ENCODE results near the gene RDH5. TPM values are rescaled to one million over a fixed set of nuclear protein-coding genes. Genes with fewer than 3 reads are reported as not detected.

RDH5 gene
- total RNA-seq, 1 experiment from 2014 or later, result 6.0 TPM

GRCh38 chr12:55724226-55724939 is 4.2 kb downstream of the RDH5 start:
- no peaks in the 10 kb centered on the region for H3K27me3 Mint-ChIP-seq (ENCODE audit: insufficient read depth, unreplicated experiment)
- Histone ChIP-seq H3K4me1 (peaks cover 39% of the 10 kb centered on the region), H3K36me3 (ENCODE audit: control insufficient read depth, insufficient read depth, low read length) (peaks cover 4% of the 10 kb centered on the region), H3K27me3 (replicated peaks; ENCODE audit: control insufficient read depth, insufficient read depth, low read length) (no peaks in the 10 kb centered on the region), H3K9me3 (no peaks in the 10 kb centered on the region), H3K4me3 (ENCODE audit: low read depth, low read length) (no peak overlapping the region)
- intact Hi-C loops (cut with micrococcal nuclease; ENCODE audit: unreplicated experiment), result loop anchor here (1.0 kb wide), 1 partner anchor 13 kb away; no protein-coding TSS in a partner anchor
- ChIA-PET POLR2A (interaction anchor here (0.6 kb wide), 1 partner anchor 14 kb away, joined by 3 read pairs; no protein-coding TSS in a partner anchor), CTCF (interaction anchor here (0.8 to 1.9 kb wide), 6 partner anchors 8 to 93 kb away, joined by 3 to 21 read pairs (median 5); partner anchors contain the start of genes BLOC1S1 and SARNP)
- peaks cover 56% of the 10 kb centered on the region for H3K36me3 Mint-ChIP-seq (ENCODE audit: insufficient read depth, unreplicated experiment)
- H3K4me3 Mint-ChIP-seq (ENCODE audit: unreplicated experiment), result peak overlapping the region; percentile 9
- TF ChIP-seq, protein P1, sequence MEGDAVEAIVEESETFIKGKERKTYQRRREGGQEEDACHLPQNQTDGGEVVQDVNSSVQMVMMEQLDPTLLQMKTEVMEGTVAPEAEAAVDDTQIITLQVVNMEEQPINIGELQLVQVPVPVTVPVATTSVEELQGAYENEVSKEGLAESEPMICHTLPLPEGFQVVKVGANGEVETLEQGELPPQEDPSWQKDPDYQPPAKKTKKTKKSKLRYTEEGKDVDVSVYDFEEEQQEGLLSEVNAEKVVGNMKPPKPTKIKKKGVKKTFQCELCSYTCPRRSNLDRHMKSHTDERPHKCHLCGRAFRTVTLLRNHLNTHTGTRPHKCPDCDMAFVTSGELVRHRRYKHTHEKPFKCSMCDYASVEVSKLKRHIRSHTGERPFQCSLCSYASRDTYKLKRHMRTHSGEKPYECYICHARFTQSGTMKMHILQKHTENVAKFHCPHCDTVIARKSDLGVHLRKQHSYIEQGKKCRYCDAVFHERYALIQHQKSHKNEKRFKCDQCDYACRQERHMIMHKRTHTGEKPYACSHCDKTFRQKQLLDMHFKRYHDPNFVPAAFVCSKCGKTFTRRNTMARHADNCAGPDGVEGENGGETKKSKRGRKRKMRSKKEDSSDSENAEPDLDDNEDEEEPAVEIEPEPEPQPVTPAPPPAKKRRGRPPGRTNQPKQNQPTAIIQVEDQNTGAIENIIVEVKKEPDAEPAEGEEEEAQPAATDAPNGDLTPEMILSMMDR (IDR thresholded peaks at IDR 0.05; ENCODE audit: insufficient read depth in 1 of 2, low read depth in 1 of 2, low read length in 1 of 2, severe bottlenecking in 1 of 2, unreplicated experiment in 1 of 2), result peak; percentile 31 to 72
- BruUV-seq (replicated peaks), result no TSS peak
- H3K4me1 Mint-ChIP-seq (ENCODE audit: low read depth, unreplicated experiment), result peaks cover 8% of the 10 kb centered on the region
- no peaks in the 10 kb centered on the region for H3K9me3 Mint-ChIP-seq (ENCODE audit: unreplicated experiment)
- no peak overlapping the region for H3K27ac Mint-ChIP-seq (ENCODE audit: unreplicated experiment)
- DNase-seq, result peak; percentile 67 to 76

DNA sequence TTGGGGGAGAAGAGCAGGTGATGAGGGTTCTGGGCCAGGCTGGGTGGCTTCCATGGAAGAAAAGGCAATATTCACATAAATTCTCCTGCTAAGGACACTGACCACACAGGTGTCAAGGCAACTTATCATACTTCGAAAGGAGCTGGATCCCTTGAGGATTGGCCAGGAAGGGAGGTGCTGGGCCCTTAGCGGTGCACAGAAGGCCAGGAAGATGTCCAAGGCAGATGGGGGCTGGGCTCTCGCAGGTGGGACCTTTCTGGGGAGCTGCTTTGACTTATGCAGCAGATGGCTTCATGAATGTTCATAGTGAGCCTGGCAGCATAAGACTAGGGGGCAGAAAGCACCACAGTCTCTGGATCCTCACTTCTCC is 4.7 kb downstream of the RDH5 start:
- Histone ChIP-seq H3K4me3 (ENCODE audit: low read depth, low read length) (no peak overlapping the region), H3K4me1 (peaks cover 37% of the 10 kb centered on the region), H3K36me3 (ENCODE audit: control insufficient read depth, insufficient read depth, low read length) (peaks cover 4% of the 10 kb centered on the region), H3K9me3 (no peaks in the 10 kb centered on the region), H3K27me3 (replicated peaks; ENCODE audit: control insufficient read depth, insufficient read depth, low read length) (no peaks in the 10 kb centered on the region)
- H3K9me3 Mint-ChIP-seq (ENCODE audit: unreplicated experiment), result no peaks in the 10 kb centered on the region
- H3K4me3 Mint-ChIP-seq (ENCODE audit: unreplicated experiment), result peak overlapping the region; percentile 9
- TF ChIP-seq, protein P1 (IDR thresholded peaks at IDR 0.05; ENCODE audit: insufficient read depth in 1 of 2, low read depth in 1 of 2, low read length in 1 of 2, severe bottlenecking in 1 of 2, unreplicated experiment in 1 of 2), result no peak
- no TSS peak for BruUV-seq (replicated peaks)
- no peak for DNase-seq
- peaks cover 62% of the 10 kb centered on the region for H3K36me3 Mint-ChIP-seq (ENCODE audit: insufficient read depth, unreplicated experiment)
- peaks cover 14% of the 10 kb centered on the region for H3K4me1 Mint-ChIP-seq (ENCODE audit: low read depth, unreplicated experiment)
- no peaks in the 10 kb centered on the region for H3K27me3 Mint-ChIP-seq (ENCODE audit: insufficient read depth, unreplicated experiment)
- no peak overlapping the region for H3K27ac Mint-ChIP-seq (ENCODE audit: unreplicated experiment)
- POLR2A ChIA-PET, result no interaction called here
- intact Hi-C loops (cut with micrococcal nuclease; ENCODE audit: unreplicated experiment), result loop anchor here (1.0 kb wide), 1 partner anchor 12 kb away; no protein-coding TSS in a partner anchor
- CTCF ChIA-PET, result interaction anchor here (0.8 to 1.9 kb wide), 6 partner anchors 9 to 92 kb away, joined by 3 to 21 read pairs (median 5); partner anchors contain the start of genes BLOC1S1 and SARNP

DNA sequence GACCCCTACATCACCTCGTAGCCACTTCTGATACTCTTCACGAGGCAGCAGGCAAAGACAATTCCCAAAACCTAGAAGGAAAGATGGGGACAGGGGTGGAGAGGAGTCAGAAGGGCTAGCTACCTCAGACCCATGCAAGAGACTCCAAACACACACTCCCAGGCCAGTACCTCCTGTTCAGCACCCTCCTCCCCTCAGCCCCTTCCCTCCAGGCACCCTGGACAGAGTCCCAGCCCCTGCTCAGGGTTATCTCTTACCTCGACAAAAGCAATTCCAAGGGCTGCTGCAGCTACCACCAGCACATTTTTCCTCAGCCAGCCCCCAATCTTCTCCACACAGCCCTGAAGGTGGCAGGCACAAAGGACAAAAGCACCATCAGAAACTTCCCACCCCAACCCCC is 5.4 kb downstream of the RDH5 start:
- Mint-ChIP-seq H3K4me3 (ENCODE audit: unreplicated experiment) (no peak overlapping the region), H3K4me1 (ENCODE audit: low read depth, unreplicated experiment) (peaks cover 20% of the 10 kb centered on the region)

More for the DNA sequence above, 5.4 kb downstream of the RDH5 start:
- no peak for DNase-seq
- Histone ChIP-seq H3K9me3 (no peaks in the 10 kb centered on the region), H3K4me1 (peaks cover 32% of the 10 kb centered on the region), H3K36me3 (ENCODE audit: control insufficient read depth, insufficient read depth, low read length) (peaks cover 4% of the 10 kb centered on the region), H3K27me3 (replicated peaks; ENCODE audit: control insufficient read depth, insufficient read depth, low read length) (no peaks in the 10 kb centered on the region), H3K4me3 (ENCODE audit: low read depth, low read length) (no peak overlapping the region)
- Mint-ChIP-seq H3K27me3 (ENCODE audit: insufficient read depth, unreplicated experiment) (no peaks in the 10 kb centered on the region), H3K27ac (ENCODE audit: unreplicated experiment) (peak overlapping the region; percentile 32), H3K9me3 (ENCODE audit: unreplicated experiment) (no peaks in the 10 kb centered on the region), H3K36me3 (ENCODE audit: insufficient read depth, unreplicated experiment) (peaks cover 64% of the 10 kb centered on the region)
- TF ChIP-seq, protein P1 (IDR thresholded peaks at IDR 0.05; ENCODE audit: insufficient read depth in 1 of 2, low read depth in 1 of 2, low read length in 1 of 2, severe bottlenecking in 1 of 2, unreplicated experiment in 1 of 2), result no peak
- POLR2A ChIA-PET, result no interaction called here
- intact Hi-C loops (cut with micrococcal nuclease; ENCODE audit: unreplicated experiment), result no loop called here
- BruUV-seq (replicated peaks), result no TSS peak
- CTCF ChIA-PET, result interaction anchor here (0.8 to 1.8 kb wide), 4 partner anchors 9 to 92 kb away, joined by 3 to 21 read pairs (median 5); partner anchors contain the start of genes BLOC1S1 and SARNP
